IMR-90 (cell line): Measurements from ENCODE around the gene RPS19. TPM values are rescaled to one million over a fixed set of nuclear protein-coding genes. Genes with fewer than 3 reads are reported as not detected.

Experiments used
- ATAC-seq: fragments of 200-7000 bp; cut with Tn5 transposase; 2 replicates; pipeline ENCODE4 v1.9.1; 2020; ENCODE audit warnings: low read depth, mild to moderate bottlenecking, moderate library complexity
- BruUV-seq: library from RNA; stranded (reverse); fragments of 400-500 nt; replicated peaks from 2 replicates; lab custom pipeline; 2021; lab: Mats Ljungman, UMichigan
- CTCF ChIA-PET: fragments of 300-600 bp; formaldehyde crosslinking; extraction: SDS; loops from one replicate; lab custom pipeline; 2021; ENCODE audit warnings: antibody characterized with exemption; lab: Yijun Ruan, JAX
- POLR2A ChIA-PET: fragments of 300-600 bp; sonication (Branson Sonifier 250); formaldehyde crosslinking; loops from one replicate; lab custom pipeline; 2022; ENCODE audit warnings: antibody characterized with exemption; ENCODE audit not compliant: unreplicated experiment; lab: Charles Lee
- DNase-seq: peaks from one replicate; pipeline ENCODE4 v3.0.0; 2013
- H2AFZ ChIP-seq: replicated peaks from 2 replicates; pipeline ENCODE3; 2013; ENCODE audit warnings: low read length, mild to moderate bottlenecking; ENCODE audit not compliant: poor library complexity
- H2AK5ac ChIP-seq: 2 replicates; pipeline ENCODE4 v1.6.1; 2013; ENCODE audit warnings: low read depth, low read length, inconsistent platforms
- H2AK9ac ChIP-seq: replicated peaks from 2 replicates; pipeline ENCODE3; 2013; ENCODE audit warnings: mild to moderate bottlenecking, low read depth, low read length, moderate library complexity; ENCODE audit not compliant: poor library complexity
- H2BK120ac ChIP-seq: 2 replicates; pipeline ENCODE4 v1.6.1; 2013; ENCODE audit warnings: low read depth, low read length, inconsistent platforms
- H2BK15ac ChIP-seq: 3 replicates; pipeline ENCODE4 v1.6.1; 2013; ENCODE audit warnings: low read depth, low read length, inconsistent platforms
- H2BK20ac ChIP-seq: 2 replicates; pipeline ENCODE4 v1.6.1; 2013; ENCODE audit warnings: low read depth, mild to moderate bottlenecking, inconsistent platforms, low read length, moderate library complexity
- H2BK5ac ChIP-seq: 2 replicates; pipeline ENCODE4 v1.6.1; 2013; ENCODE audit warnings: mild to moderate bottlenecking, low read depth, low read length, inconsistent platforms; ENCODE audit not compliant: poor library complexity, severe bottlenecking
- H3K14ac ChIP-seq: replicated peaks from 2 replicates; pipeline ENCODE4 v1.6.1; 2013; ENCODE audit warnings: low read depth, low read length, inconsistent platforms
- H3K18ac ChIP-seq: 2 replicates; pipeline ENCODE4 v1.6.1; 2013; ENCODE audit warnings: low read depth, low read length, control low read depth
- H3K23ac ChIP-seq: 2 replicates; pipeline ENCODE4 v1.6.1; 2013; ENCODE audit warnings: low read depth, low read length, inconsistent platforms
- H3K27ac ChIP-seq: 2 replicates; pipeline ENCODE4 v1.5.1; 2013; ENCODE audit warnings: mild to moderate bottlenecking, control low read depth, low read length; ENCODE audit not compliant: insufficient read depth
- H3K27me3 ChIP-seq: 2 replicates; pipeline ENCODE4 v1.6.1; 2013; ENCODE audit warnings: low read length; ENCODE audit not compliant: control insufficient read depth, insufficient read depth
- H3K36me3 ChIP-seq: 2 replicates; pipeline ENCODE4 v1.6.1; 2013; ENCODE audit warnings: low read length, mixed read lengths; ENCODE audit not compliant: control insufficient read depth, insufficient read depth
- H3K4ac ChIP-seq: 2 replicates; pipeline ENCODE4 v1.6.1; 2013; ENCODE audit warnings: low read depth, low read length, inconsistent platforms
- H3K4me1 ChIP-seq: 2 replicates; pipeline ENCODE4 v1.6.1; 2013; ENCODE audit warnings: low read length, mixed read lengths; ENCODE audit not compliant: control insufficient read depth, insufficient read depth
- H3K4me2 ChIP-seq: 2 replicates; pipeline ENCODE4 v1.6.1; 2013; ENCODE audit warnings: low read depth, mild to moderate bottlenecking, control low read depth, low read length, moderate library complexity
- H3K4me3 ChIP-seq: 2 replicates; pipeline ENCODE4 v1.5.1; 2013; ENCODE audit warnings: low read depth, mild to moderate bottlenecking, control low read depth, low read length, moderate library complexity; ENCODE audit not compliant: insufficient read depth
- H3K56ac ChIP-seq: 2 replicates; pipeline ENCODE4 v1.6.1; 2013; ENCODE audit warnings: low read length, inconsistent platforms; ENCODE audit not compliant: insufficient read depth; ENCODE audit errors: extremely low read depth
- H3K79me1 ChIP-seq, 2 experiments: 2 replicates each; pipeline ENCODE4 v1.6.1; 2013; ENCODE audit warnings: low read length in 2 of 2, inconsistent platforms in 1 of 2, low read depth in 1 of 2
- H3K9ac ChIP-seq: 2 replicates; pipeline ENCODE4 v1.6.1; 2013; ENCODE audit warnings: low read depth, low read length, control low read depth
- H3K9me1 ChIP-seq: 2 replicates; pipeline ENCODE4 v1.6.1; 2013; ENCODE audit warnings: low read length, inconsistent platforms; ENCODE audit not compliant: insufficient read depth
- H3K9me3 ChIP-seq: 2 replicates; pipeline ENCODE4 v1.6.1; 2013; ENCODE audit warnings: low read length; ENCODE audit not compliant: control insufficient read depth, insufficient read depth
- H4K20me1 ChIP-seq: 2 replicates; pipeline ENCODE4 v1.6.1; 2013; ENCODE audit warnings: low read length, inconsistent platforms; ENCODE audit not compliant: insufficient read depth
- H4K5ac ChIP-seq: 2 replicates; pipeline ENCODE4 v1.6.1; 2013; ENCODE audit warnings: mild to moderate bottlenecking, low read depth, low read length, control low read depth
- H4K8ac ChIP-seq, 2 experiments: 2 replicates each; pipeline ENCODE4 v1.6.1; 2013; ENCODE audit warnings: low read depth in 2 of 2, low read length in 2 of 2, control low read depth in 1 of 2, inconsistent platforms in 1 of 2
- H4K91ac ChIP-seq: 2 replicates; pipeline ENCODE4 v1.6.1; 2013; ENCODE audit warnings: low read depth, low read length, inconsistent platforms; ENCODE audit not compliant: insufficient read depth
- BHLHE40 ChIP-seq: fragments of 150-350 bp; IDR thresholded peaks from 2 replicates; pipeline ENCODE4 v1.6.1; 2016; ENCODE audit warnings: mild to moderate bottlenecking, low read depth, low read length
- CEBPB ChIP-seq: IDR thresholded peaks from 2 replicates; pipeline ENCODE4 v1.6.1; 2012; ENCODE audit warnings: low read depth, low read length, improper control_type of control experiment
- CHD1 ChIP-seq: IDR thresholded peaks from 2 replicates; pipeline ENCODE4 v1.6.1; 2012; ENCODE audit warnings: low read depth, low read length, improper control_type of control experiment
- FOS ChIP-seq: fragments of 150-350 bp; IDR thresholded peaks from 2 replicates; pipeline ENCODE4 v1.6.1; 2016; ENCODE audit warnings: low read depth, low read length
- MAZ ChIP-seq: IDR thresholded peaks from 2 replicates; pipeline ENCODE4 v1.6.1; 2012; ENCODE audit warnings: low read depth, mild to moderate bottlenecking, low read length, improper control_type of control experiment, moderate library complexity, borderline replicate concordance
- MXI1 ChIP-seq: IDR thresholded peaks from 2 replicates; pipeline ENCODE4 v1.6.1; 2012; ENCODE audit warnings: low read depth, mild to moderate bottlenecking, low read length, moderate library complexity, borderline replicate concordance
- POLR2A ChIP-seq: IDR thresholded peaks from 2 replicates; pipeline ENCODE4 v1.6.1; 2012; ENCODE audit warnings: mild to moderate bottlenecking, low read depth, low read length
- SMC3 ChIP-seq: fragments of 150-350 bp; IDR thresholded peaks from 2 replicates; pipeline ENCODE4 v1.6.1; 2016; ENCODE audit warnings: low read depth, mild to moderate bottlenecking, antibody characterized with exemption, low read length, moderate library complexity
- WGBS, 2 experiments: methylation state at CpG; one replicate each; pipeline versions ENCODE4 v1.1.5 to v1.1.7; 2013; ENCODE audit warnings: missing lambda C conversion rate in 2 of 2; ENCODE audit not compliant: insufficient read length in 1 of 2; ENCODE audit errors: extremely low coverage in 2 of 2; 5-methylcytosine and 5-hydroxymethylcytosine counted together
- dilution Hi-C: fragments of 300-500 bp; cut with HindIII; formaldehyde crosslinking; loops from one replicate; pipeline ENCODE4 v1.14.3; 2018; ENCODE audit warnings: low sequenced_read_pairs; ENCODE audit not compliant: unreplicated experiment
- in situ Hi-C: fragments of 300-500 bp; cut with MboI; formaldehyde crosslinking; loops from 3 replicates; pipeline ENCODE4 v1.14.3; 2019; ENCODE audit warnings: low sequenced_read_pairs, inconsistent platforms, mixed read lengths
- intact Hi-C: fragments of 100-400 bp; cut with micrococcal nuclease; formaldehyde crosslinking; loops from 2 replicates; pipeline ENCODE4 v1.10.0; 2022
- polyA plus RNA-seq, 3 experiments: library from polyadenylated mRNA; depleted of rRNA; stranded (reverse); fragments of >200 nt; gene quantifications; 2 replicates each; pipeline ENCODE4 v1.2.3, GENCODE V29; 2012; ENCODE audit warnings: low replicate concordance in 1 of 3
- total RNA-seq: library from RNA; depleted of rRNA; stranded (reverse); fragments of >200 nt; gene quantifications from 2 replicates; pipeline ENCODE4 v1.2.3, GENCODE V29; 2012
- TF ChIP-seq, protein P1 (sequence below): fragments of 150-350 bp; IDR thresholded peaks from 2 replicates; pipeline ENCODE4 v1.6.1; 2017; ENCODE audit warnings: mild to moderate bottlenecking, antibody characterized with exemption, low read length, low read depth
- TF ChIP-seq, protein P2 (sequence below): fragments of 150-350 bp; IDR thresholded peaks from 2 replicates; pipeline ENCODE4 v1.6.1; 2016; ENCODE audit warnings: low read depth, mild to moderate bottlenecking, low read length, moderate library complexity, borderline replicate concordance

RPS19 gene
- total and polyA plus RNA-seq, 2 of the 4 experiments (the other 2 are of a cell fraction) = 230 to 3,988 TPM

GRCh38 chr19:41894350-41894749 is 34.3 kb downstream of the RPS19 start:
- no peak overlapping the region for H2BK5ac ChIP-seq
- H3K4me2 ChIP-seq = no peak overlapping the region
- no peak overlapping the region for H2BK15ac ChIP-seq
- H3K4me1 ChIP-seq = no peaks in the 10 kb centered on the region
- H3K9me1 ChIP-seq = no peaks in the 10 kb centered on the region
- in situ Hi-C loops (no loop called here), dilution Hi-C loops (no loop called here), intact Hi-C loops (no loop called here)
- BruUV-seq = no TSS peak
- H4K91ac ChIP-seq = no peak overlapping the region
- H3K9ac ChIP-seq = no peak overlapping the region
- H3K23ac ChIP-seq = no peak overlapping the region
- no peak overlapping the region for H2BK120ac ChIP-seq
- no peak overlapping the region for H3K4me3 ChIP-seq
- 91% methylated on average over 9 of the region's 14 CpGs; no CpG with 5 or more reads in 1 of the 2 experiments for WGBS, 2 experiments
- no peak overlapping the region for H2BK20ac ChIP-seq
- no peak overlapping the region for H3K18ac ChIP-seq
- POLR2A ChIA-PET = no interaction called here
- no peak for TF ChIP-seq BHLHE40
- no peak for TF ChIP-seq FOS
- TF ChIP-seq SMC3 = no peak
- TF ChIP-seq, protein P1, sequence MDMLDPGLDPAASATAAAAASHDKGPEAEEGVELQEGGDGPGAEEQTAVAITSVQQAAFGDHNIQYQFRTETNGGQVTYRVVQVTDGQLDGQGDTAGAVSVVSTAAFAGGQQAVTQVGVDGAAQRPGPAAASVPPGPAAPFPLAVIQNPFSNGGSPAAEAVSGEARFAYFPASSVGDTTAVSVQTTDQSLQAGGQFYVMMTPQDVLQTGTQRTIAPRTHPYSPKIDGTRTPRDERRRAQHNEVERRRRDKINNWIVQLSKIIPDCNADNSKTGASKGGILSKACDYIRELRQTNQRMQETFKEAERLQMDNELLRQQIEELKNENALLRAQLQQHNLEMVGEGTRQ = no peak
- no peak for TF ChIP-seq POLR2A
- TF ChIP-seq MXI1 = no peak
- TF ChIP-seq, protein P2, sequence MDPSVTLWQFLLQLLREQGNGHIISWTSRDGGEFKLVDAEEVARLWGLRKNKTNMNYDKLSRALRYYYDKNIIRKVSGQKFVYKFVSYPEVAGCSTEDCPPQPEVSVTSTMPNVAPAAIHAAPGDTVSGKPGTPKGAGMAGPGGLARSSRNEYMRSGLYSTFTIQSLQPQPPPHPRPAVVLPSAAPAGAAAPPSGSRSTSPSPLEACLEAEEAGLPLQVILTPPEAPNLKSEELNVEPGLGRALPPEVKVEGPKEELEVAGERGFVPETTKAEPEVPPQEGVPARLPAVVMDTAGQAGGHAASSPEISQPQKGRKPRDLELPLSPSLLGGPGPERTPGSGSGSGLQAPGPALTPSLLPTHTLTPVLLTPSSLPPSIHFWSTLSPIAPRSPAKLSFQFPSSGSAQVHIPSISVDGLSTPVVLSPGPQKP = no peak
- no peak for TF ChIP-seq MAZ
- no peak for TF ChIP-seq CHD1
- no peak for TF ChIP-seq CEBPB
- peaks cover 12% of the 10 kb centered on the region for H4K20me1 ChIP-seq
- H3K27me3 ChIP-seq = no peaks in the 10 kb centered on the region
- no peak overlapping the region for H4K5ac ChIP-seq
- DNase-seq = no peak
- no peak overlapping the region for H3K14ac ChIP-seq
- peaks cover 9 to 15% of the 10 kb centered on the region in 2 experiments for H3K79me1 ChIP-seq
- no peak overlapping the region for H3K4ac ChIP-seq
- no peak overlapping the region for H3K56ac ChIP-seq
- H3K9me3 ChIP-seq = no peaks in the 10 kb centered on the region
- H2AK9ac ChIP-seq = no peak overlapping the region
- H3K36me3 ChIP-seq = peaks cover 59% of the 10 kb centered on the region
- H2AK5ac ChIP-seq = no peak overlapping the region
- ATAC-seq = no peak
- CTCF ChIA-PET = no interaction called here
- no peak overlapping the region for H4K8ac ChIP-seq
- H3K27ac ChIP-seq = no peak overlapping the region
- no peak overlapping the region for H2AFZ ChIP-seq
